ENCODE measurements around the gene GPR153. TPM values are rescaled to one million over a fixed set of nuclear protein-coding genes. Genes with fewer than 3 reads are reported as not detected.

The GPR153 gene
- total RNA-seq, 1 experiment from 2014 or later: 0.32 TPM

Other genes starting within 250 kb of the GPR153 start
- 3.4 and 3.9 TPM in 2 replicates for gene KCNAB2, start 215.2 kb downstream of the GPR153 start, total RNA-seq (2014; rRNA removed; shearing (Covaris generic))
- gene CHD5, start 80.8 kb downstream of the GPR153 start, total RNA-seq (2014; rRNA removed; shearing (Covaris generic)): 0.28 and 0.53 TPM in 2 replicates
- gene RPL22, start 61.5 kb downstream of the GPR153 start, total RNA-seq (2014; rRNA removed; shearing (Covaris generic)): 149 and 187 TPM in 2 replicates
- 5.4 and 27.3 TPM in 2 replicates for gene RNF207, start 55.0 kb downstream of the GPR153 start, total RNA-seq (2014; rRNA removed; shearing (Covaris generic))
- gene ICMT, start 25.1 kb downstream of the GPR153 start, total RNA-seq (2014; rRNA removed; shearing (Covaris generic)): 114 and 140 TPM in 2 replicates
- gene HES3, start 16.9 kb downstream of the GPR153 start, total RNA-seq (2014; rRNA removed; shearing (Covaris generic)): not detected in 2 replicates
- 33.9 and 36.9 TPM in 2 replicates for gene ACOT7, start 132.7 kb upstream of the GPR153 start, total RNA-seq (2014; rRNA removed; shearing (Covaris generic))
- gene HES2, start 158.8 kb upstream of the GPR153 start, total RNA-seq (2014; rRNA removed; shearing (Covaris generic)): 0.03 TPM in 1 of 2 replicates, not detected in the other
- not detected in 2 replicates for gene ESPN, start 163.7 kb upstream of the GPR153 start, total RNA-seq (2014; rRNA removed; shearing (Covaris generic))
- gene TNFRSF25, start 205.1 kb upstream of the GPR153 start, total RNA-seq (2014; rRNA removed; shearing (Covaris generic)): 0.13 and 0.32 TPM in 2 replicates
- gene PLEKHG5, start 230.6 kb upstream of the GPR153 start, total RNA-seq (2014; rRNA removed; shearing (Covaris generic)): 0.34 and 1.6 TPM in 2 replicates